GM15510 (cell line): Measurements from ENCODE around the gene R3HDM2.

Source experiments
- POLR2A ChIP-seq: IDR thresholded peaks from 3 replicates; pipeline ENCODE4 v1.6.1; 2011; ENCODE audit warnings: borderline replicate concordance; ENCODE audit not compliant: insufficient read length; ENCODE audit errors: extremely low read depth

The R3HDM2 gene

DNA sequence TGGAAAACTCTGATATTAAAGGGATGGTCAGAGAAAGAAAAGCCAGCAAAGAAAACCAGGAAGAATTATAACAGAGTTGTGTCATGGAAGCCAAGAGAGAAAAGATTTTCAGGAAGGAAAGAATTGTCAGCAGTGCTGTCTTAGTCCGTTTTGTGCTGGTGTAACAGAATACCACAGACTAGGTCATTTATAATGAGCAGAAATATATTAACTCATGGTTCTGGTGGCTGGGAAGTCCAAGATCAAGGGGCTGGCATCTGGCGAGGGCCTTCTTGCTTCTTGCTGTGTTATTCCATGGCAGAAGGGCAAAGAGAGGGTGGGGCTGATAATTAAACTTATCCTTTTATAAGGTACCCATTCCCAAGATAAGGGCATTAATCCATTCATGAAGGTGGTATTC, 17.8 kb upstream of the R3HDM2 start:
- no peak for TF ChIP-seq POLR2A

DNA sequence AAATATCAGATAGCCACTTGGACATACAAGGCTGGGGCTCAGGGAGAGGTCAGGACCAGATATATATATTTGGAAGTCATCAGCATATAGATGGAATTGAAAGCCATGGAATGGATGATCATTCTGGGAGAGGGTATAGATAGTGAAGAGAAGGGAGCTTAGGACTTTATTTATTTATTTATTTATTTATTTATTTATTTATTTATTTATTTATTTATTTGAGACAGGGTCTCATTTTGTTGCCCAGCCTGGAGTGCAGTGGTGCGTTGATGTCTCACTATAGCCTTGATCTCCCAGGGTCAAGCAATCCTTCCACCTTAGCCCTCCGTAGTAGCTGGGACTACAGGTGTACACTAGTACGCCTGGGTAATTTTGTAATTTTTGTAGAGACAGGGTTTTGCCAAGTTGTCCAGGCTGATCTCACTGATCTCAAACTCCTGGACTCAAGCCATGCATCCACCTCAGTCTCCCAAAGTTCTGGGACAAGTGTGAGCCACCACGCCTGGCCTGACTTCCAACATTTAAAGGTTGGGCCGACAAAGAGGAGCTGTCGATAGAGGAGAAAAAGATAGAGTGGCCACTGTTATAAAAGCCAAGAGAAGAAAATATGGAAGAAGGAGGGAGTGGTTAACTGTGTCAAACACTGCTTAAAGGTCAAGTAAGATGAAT, 15.6 kb upstream of the R3HDM2 start:
- no peak for TF ChIP-seq POLR2A

GRCh38 chr12:57444744-57445143, 13.9 kb upstream of the R3HDM2 start:
- no peak for TF ChIP-seq POLR2A

DNA sequence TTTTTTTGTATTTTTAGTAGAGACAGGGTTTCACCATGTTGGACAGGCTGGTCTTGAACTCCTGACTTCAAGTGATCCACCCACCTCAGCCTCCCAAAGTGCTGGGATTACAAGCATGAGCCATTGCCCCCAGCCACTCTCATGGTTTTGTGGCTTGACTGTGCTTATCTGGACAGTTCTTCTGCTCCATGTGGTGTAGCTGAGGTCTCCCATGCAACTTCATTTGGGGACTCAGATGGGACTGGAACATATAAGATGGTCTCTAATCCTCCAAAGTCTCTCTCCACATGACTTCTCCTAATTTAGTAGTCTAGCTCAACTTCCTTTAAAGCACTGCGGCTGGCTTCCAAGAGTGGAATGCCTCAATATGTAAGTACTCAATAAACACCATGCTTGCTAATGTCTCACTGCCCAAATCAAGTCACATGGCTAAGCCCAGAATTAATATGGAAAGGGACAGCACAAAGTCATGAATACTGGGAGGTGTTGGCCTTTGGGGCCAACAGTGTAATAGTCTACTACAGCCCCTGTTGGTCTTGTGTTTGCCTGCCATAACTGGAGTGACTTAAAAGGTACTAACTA, 11.1 kb upstream of the R3HDM2 start:
- no peak for TF ChIP-seq POLR2A

GRCh38 chr12:57439762-57440266, 9.0 kb upstream of the R3HDM2 start:
- no peak for TF ChIP-seq POLR2A

GRCh38 chr12:57438400-57438799, 7.6 kb upstream of the R3HDM2 start:
- TF ChIP-seq POLR2A = no peak

DNA sequence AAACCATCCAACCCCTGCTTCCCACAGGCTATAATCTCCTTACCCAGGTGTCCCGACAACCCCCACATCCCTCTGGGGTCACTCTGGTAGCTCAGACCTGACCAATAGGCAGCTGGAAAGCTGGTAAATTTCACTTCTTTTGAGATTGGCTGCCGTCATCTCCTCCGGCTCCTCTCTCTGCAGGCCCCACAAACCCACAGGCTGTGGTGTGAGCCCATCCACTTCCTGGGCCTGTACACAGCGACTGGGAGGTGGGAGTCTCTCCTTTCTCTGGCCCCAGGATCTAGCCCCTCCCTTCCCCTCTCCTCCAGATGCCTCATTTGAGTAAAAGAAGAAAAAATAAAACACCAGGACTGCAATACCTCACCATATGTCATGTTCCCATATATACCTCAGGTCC, 4.5 kb upstream of the R3HDM2 start:
- TF ChIP-seq POLR2A = no peak

GRCh38 chr12:57434517-57435223, 3.8 kb upstream of the R3HDM2 start, which contains the start of gene INHBC:
INHBC (plus strand) TSS chr12:57434784; CDS start chr12:57434887, 103 bp downstream.
- no peak for TF ChIP-seq POLR2A

DNA sequence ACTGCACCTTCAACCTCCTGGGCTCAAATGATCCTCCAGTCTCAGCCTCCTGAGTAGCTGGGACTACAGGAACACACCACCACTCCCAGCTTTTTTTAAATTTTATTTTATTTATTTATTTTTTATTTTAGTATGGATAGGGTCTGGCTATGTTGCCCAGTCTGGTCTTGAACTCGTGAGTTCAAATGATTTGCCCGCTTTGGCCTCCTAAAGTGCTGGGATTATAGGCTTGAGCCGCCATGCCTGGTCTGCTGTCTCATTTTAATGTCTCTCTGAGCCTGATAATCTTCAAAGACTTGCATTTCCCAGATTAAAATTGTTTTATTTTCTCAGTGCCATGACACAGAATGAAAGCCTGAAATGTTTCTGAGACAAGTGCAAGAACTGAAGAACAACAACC, 2.5 kb upstream of the R3HDM2 start:
- no peak for TF ChIP-seq POLR2A

GRCh38 chr12:57431654-57432188, 878 bp upstream of the R3HDM2 start:
- TF ChIP-seq POLR2A = no peak

DNA sequence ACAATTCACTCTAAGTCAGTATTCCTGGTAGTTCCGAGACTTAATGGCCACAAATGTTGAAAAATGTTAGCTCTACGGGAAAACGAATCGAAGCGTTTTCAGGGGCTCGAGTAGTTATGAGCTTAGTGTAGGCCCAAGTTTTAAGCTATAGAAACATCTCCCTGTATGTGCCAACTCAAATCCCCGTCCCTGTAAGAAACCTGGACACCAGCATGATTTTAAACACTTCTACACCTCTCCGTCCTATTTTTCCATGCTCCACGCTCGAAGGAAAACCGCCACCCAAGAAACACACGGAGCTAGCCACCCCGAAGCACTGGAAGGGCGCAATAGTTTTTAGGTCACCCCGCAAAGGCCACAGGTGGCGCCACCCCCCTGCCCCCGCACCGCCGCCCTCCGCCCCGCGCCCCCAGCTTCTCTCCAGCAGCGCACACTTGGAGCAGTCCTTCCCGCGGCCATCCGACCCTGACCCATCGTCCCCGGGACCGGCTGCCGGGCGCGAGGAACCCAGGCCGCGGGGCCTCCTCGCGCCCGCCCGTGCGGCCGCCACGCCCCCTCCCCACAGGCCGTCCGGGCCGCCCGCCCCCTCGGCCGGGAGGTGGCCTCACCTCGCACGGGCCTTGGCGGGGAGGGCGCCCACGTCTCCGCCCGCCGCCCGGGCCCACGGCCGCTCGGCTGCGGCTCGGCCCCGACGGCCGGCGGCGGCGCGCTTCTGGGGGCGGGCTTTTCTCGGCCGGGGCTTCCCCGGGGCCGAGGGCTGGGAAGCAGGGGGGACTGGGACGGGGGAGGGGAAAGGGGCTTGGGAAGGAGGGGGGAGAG, 522 bp downstream of the R3HDM2 start:
- no peak for TF ChIP-seq POLR2A

DNA sequence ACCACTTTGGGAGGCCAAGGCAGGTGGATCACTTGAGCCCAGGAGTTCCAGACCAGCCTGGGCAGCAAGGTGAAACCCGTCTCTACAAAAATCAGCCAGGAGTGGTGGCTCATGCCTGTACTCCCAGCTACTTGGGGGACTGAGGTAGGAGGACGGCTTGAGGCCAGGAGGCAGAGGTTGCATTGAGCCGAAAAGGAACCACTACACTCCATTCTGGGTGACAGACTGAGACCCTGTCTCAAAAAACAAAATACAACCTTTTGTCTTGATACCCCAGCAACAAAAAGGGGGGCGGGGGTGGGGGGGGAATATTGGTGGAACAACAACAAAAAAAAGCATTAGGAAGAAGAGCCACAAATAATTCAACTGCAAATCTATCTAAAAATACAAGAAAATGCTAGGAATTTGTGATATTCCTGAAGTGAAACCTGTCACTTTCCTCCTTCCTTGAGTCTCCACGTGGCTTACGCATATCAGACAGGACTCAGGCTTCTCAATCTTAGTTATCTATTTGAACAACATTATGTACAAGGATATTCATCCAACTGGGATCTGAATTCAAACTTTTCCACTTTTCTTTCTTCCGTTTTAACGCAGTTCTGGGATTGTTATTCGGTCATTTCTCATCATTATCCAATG, 1.3 kb downstream of the R3HDM2 start:
- no peak for TF ChIP-seq POLR2A

GRCh38 chr12:57428965-57429364, 1.9 kb downstream of the R3HDM2 start:
- TF ChIP-seq POLR2A = no peak

DNA sequence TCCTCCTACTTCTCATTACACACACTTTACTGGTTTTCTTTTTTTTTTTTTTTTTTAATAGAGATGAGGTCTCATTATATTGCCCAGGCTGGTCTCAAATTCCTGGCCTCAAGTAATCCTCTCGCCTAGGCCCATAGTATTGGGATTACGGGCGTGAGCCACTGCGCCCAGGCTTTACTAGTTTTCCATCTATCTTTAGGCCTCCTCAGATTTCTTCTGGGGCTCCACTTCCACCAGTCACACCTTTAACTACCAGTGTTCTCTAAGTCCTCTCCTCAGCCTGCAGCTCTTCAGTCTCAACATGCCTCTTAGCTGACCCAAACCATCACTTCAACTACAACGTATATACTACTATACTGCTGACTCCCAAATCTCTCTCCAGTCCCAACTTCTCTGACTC, 10.4 kb downstream of the R3HDM2 start:
- TF ChIP-seq POLR2A = no peak
